HTR-8/SVneo (cell line): Measurements from ENCODE around the gene LYRM2.

Experiments used
- DNase-seq: peaks from one replicate; pipeline ENCODE4 v3.0.0; 2011; ENCODE audit warnings: low spot score, mixed read lengths; ENCODE audit not compliant: insufficient read length
- FAIRE-seq: peaks from 2 replicates; lab custom pipeline; 2011; peaks lifted over from hg19 to GRCh38; lab: Jason Lieb, UNC

Gene LYRM2

DNA sequence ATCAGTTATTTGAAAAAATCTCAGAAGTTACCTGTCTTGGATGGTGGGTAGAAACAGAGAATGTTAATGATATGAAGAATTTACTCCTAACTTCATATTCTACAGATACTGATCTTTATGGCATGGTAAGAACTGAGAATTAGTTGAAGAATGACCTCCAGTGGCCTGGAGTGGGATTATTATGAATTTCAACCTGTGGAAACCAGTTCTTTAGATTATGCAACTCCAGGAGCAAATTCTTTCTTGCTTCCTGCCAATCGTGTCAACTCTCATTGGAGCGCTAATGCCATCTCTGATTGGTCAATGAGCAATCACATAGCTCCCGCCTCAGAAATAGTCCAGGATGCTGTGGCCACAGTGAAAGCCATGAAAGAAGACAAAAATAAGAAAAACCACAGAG, 40.6 kb downstream of the LYRM2 start:
- FAIRE-seq: no peak
- peak; percentile 53 for DNase-seq

GRCh38 chr6:89597372-89597771, 41.2 kb downstream of the LYRM2 start:
- FAIRE-seq: no peak
- no peak for DNase-seq

GRCh38 chr6:89596484-89596883, 42.1 kb downstream of the LYRM2 start:
- DNase-seq: no peak

DNA sequence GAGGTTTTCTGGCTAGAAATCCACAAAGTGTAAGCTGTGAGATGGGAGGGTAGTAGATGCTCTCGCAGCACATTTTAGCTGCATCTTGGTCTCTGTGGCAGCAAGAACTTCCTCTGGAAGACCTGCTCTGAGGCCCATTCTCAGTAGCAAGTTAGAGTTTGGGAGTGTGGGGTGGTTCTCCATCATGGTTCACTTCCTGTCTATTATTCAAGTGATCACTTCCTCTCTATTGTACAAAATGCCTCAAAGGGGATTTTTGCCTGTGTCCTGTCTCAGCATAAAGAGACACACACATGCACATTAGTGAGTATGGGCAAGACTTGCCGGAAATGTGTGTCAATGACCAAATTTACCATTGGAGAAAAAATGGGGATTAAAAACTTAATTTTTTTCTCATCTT, 42.5 kb downstream of the LYRM2 start:
- FAIRE-seq (no peak), DNase-seq (no peak)

More at GRCh38 chr6:89596484-89596883, 42.1 kb downstream of the LYRM2 start:
- no peak for FAIRE-seq

GRCh38 chr6:89591745-89592144, 46.8 kb downstream of the LYRM2 start:
- no peak for DNase-seq
- FAIRE-seq: no peak

GRCh38 chr6:89590133-89590532, 48.4 kb downstream of the LYRM2 start:
- FAIRE-seq: no peak
- DNase-seq: no peak

GRCh38 chr6:89589297-89590025, 49.1 kb downstream of the LYRM2 start:
- DNase-seq (no peak), FAIRE-seq (no peak)

DNA sequence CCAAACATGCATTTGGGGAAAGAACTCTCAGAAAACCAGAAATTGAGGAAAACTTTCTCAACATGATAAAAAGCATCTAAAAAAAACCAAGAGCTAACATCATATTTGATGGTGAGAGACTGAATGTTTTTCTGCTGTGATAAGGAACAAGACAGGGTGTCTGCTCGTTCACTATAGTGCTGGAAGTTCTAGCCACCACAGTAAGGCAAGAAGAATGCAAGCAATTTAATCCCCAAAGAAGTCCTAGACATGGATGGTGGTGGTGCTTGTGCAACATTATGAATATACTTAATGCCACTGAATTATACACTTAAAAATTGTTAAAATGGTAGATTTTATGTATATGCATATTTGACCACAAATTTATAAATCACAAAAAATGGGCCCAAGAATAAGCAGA, 53.4 kb downstream of the LYRM2 start:
- DNase-seq: no peak
- FAIRE-seq: no peak

DNA sequence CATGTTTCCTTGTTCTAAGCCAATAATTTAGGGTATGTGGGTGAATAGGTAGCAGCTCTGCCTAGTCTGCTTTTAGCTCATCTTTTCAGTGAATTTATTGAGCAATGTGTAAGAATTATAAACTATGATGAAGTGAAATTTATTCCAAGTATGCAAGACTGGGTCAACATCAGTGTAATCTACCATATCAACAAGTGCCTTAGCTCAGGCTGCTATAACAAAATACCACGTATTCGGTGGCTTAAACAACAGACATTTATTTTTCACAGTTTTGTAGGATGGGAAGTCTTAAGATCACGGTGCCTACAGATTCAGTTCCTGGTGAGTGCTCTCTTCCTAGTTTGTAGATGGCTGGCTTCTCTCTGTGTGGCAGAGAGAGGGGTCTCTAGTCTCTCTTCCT, 54.0 kb downstream of the LYRM2 start:
- no peak for FAIRE-seq
- no peak for DNase-seq

DNA sequence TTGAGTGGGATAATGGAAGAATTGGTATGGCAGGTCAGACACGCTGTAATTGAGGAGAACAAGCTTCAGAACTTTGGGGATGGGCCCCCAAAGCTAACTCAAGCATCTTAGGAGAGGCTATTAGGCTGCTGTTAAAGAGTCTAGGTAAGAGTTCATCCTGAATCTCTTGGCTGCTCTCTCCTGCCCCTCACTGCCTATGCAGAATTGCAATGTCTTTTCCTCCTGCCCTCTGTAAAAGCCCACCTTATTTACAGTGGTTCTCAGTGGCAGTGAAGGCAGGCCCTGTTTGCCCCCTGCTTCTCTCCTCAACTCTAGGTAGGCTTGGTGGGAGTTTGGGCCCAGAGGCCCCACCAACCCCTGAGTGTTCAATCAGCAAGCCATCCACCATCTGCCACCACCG, 55.0 kb downstream of the LYRM2 start:
- DNase-seq (no peak), FAIRE-seq (no peak)

DNA sequence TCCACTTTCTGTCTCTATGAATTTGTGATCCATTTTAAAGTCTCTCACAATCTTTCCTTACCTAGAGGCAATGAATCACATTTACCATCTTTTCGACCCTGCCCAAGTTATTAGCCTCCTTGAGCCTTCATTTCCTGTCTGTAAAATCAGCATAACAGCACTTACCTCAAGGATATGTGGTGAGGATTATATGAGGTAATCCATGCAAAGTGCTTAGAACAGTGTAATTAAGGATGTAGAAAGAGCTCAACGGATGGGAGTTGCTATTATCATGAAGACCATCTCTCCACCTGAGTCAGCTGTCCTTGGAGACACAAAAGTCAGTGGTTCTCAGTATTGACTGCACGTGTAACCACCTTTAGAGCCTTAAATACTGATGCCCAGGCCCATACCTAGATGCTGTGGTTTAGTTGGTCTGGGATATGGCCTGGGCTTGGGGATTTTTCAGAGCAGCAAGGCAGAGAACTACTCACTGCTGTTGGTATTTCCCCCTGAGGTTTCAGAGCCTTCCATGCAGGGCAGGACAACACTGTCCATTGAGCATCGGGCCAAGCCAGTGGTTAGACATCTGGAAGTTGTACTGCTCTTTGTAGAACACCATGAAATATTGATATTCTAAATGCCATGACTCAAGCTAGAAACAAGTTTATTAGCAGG, 55.8 kb downstream of the LYRM2 start:
- DNase-seq: no peak
- FAIRE-seq: no peak

DNA sequence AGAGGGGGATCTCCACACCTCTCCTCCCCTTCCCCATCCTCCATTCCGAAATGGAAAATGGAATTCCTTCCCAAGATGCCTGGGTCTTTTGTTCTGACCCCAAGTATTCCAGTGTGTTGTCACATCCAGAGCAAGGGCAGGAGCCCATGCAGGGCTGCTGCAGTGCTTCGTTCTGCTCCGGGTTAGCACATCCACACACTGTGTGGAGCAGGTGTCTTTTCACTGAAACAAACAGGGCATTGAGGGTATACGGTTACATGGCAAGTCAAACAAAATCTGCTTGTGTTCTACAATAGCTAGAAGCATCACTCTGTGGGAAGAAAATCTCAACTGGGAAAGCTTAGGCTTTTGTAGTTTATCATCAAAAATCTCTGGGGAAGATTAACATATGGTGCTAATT, 56.9 kb downstream of the LYRM2 start:
- DNase-seq (no peak), FAIRE-seq (no peak)

- FAIRE-seq: no peak
- DNase-seq: no peak
Observed at GRCh38 chr6:89580997-89581666, 57.4 kb downstream of the LYRM2 start.

- DNase-seq (no peak), FAIRE-seq (no peak)
Observed at GRCh38 chr6:89575562-89575960, 63.0 kb downstream of the LYRM2 start.

- FAIRE-seq: no peak
- DNase-seq: no peak
Observed at GRCh38 chr6:89574910-89575561, 63.5 kb downstream of the LYRM2 start.

GRCh38 chr6:89567630-89568390, 70.7 kb downstream of the LYRM2 start:
- no peak for FAIRE-seq
- no peak for DNase-seq

GRCh38 chr6:89566930-89567629, 71.5 kb downstream of the LYRM2 start:
- DNase-seq (no peak), FAIRE-seq (no peak)

- FAIRE-seq (no peak), DNase-seq (no peak)
Observed at GRCh38 chr6:89566008-89566800, 72.3 kb downstream of the LYRM2 start.
